Panc1 (cell line): ENCODE measurements around the gene YPEL1.

Experiments used
- CTCF ChIP-seq: fragments of 450-650 bp; IDR thresholded peaks from 2 replicates; pipeline ENCODE4 v1.5.1; 2017; ENCODE audit warnings: mild to moderate bottlenecking
- POLR2AphosphoS5 ChIP-seq: IDR thresholded peaks from 2 replicates; pipeline ENCODE4 v1.6.1; 2012; ENCODE audit warnings: mild to moderate bottlenecking, low read depth, low read length, moderate library complexity
- TCF7L2 ChIP-seq: IDR thresholded peaks from 2 replicates; pipeline ENCODE4 v1.6.1; 2011; ENCODE audit warnings: mild to moderate bottlenecking, low read depth, low read length, inconsistent platforms
- TF ChIP-seq, protein P1 (sequence below), 2 experiments: IDR thresholded peaks; 2 replicates each; pipeline ENCODE4 v1.6.1; 2011 to 2012; ENCODE audit warnings: low read depth in 2 of 2, control low read depth in 1 of 2, low read length in 1 of 2, mild to moderate bottlenecking in 1 of 2, moderate library complexity in 1 of 2; ENCODE audit not compliant: insufficient read depth in 1 of 2

DNA sequence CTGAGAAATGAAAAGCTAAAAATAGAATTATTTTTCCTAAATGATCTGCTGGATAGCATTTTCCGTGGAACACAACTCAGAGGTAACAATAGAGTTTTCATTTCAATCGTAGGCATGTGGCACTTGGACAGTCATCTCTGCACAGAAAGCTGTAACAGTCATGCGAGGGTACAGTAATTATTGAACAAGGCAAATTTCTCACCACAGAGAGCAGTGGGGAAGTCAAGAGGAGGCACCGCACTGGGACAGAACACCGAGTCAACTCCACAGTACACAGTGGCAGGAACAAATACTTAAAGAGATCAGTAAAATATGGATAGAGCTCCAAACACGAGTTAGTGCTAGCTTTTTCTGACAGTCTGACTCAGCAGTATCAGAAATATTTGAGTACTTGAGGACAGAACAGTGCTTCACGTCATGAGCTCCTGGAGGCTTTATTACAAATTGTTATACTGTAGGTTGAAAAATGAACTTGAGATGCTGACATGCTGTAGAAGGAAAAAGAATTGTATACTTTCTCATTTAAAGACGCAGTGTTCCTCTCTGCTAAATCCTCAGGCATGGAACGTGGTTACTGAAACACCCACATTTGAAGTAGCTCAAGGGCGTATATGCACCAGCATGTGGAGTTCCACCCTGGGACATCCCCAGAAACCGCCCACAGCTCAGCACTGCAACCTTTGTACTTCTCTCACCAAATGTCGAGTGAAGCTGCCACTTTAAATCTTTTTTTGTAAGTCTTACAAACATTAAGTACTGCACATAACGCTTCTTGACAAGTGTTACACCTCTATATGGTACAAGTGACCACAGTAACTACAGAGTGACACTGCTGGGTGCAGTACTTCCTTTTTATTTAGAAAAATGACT, 27.4 kb upstream of the YPEL1 start:
- no peak for TF ChIP-seq CTCF
- no peak for TF ChIP-seq TCF7L2
- TF ChIP-seq, protein P1, sequence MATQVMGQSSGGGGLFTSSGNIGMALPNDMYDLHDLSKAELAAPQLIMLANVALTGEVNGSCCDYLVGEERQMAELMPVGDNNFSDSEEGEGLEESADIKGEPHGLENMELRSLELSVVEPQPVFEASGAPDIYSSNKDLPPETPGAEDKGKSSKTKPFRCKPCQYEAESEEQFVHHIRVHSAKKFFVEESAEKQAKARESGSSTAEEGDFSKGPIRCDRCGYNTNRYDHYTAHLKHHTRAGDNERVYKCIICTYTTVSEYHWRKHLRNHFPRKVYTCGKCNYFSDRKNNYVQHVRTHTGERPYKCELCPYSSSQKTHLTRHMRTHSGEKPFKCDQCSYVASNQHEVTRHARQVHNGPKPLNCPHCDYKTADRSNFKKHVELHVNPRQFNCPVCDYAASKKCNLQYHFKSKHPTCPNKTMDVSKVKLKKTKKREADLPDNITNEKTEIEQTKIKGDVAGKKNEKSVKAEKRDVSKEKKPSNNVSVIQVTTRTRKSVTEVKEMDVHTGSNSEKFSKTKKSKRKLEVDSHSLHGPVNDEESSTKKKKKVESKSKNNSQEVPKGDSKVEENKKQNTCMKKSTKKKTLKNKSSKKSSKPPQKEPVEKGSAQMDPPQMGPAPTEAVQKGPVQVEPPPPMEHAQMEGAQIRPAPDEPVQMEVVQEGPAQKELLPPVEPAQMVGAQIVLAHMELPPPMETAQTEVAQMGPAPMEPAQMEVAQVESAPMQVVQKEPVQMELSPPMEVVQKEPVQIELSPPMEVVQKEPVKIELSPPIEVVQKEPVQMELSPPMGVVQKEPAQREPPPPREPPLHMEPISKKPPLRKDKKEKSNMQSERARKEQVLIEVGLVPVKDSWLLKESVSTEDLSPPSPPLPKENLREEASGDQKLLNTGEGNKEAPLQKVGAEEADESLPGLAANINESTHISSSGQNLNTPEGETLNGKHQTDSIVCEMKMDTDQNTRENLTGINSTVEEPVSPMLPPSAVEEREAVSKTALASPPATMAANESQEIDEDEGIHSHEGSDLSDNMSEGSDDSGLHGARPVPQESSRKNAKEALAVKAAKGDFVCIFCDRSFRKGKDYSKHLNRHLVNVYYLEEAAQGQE (IDR thresholded peaks at IDR 0.05; ENCODE audit: insufficient read depth in 1 of 2, low read depth in 2 of 2, low read length in 1 of 2), result no peak
- TF ChIP-seq POLR2AphosphoS5, result no peak
